Osteocyte (in vitro differentiated cells): ENCODE results near the gene SNTG2. TPM values are rescaled to one million over a fixed set of nuclear protein-coding genes. Genes with fewer than 3 reads are reported as not detected.

Source experiments
- DNase-seq: peaks from one replicate; pipeline ENCODE4 v3.0.0; 2021; ENCODE audit warnings: mixed read lengths; ENCODE audit not compliant: unreplicated experiment; ENCODE audit errors: extremely low spot score
- H3K27ac Mint-ChIP-seq: one replicate; pipeline ENCODE4 v1.8.0; 2021; ENCODE audit warnings: mild to moderate bottlenecking, mixed read lengths; ENCODE audit not compliant: unreplicated experiment
- H3K27me3 Mint-ChIP-seq: one replicate; pipeline ENCODE4 v1.8.0; 2021; ENCODE audit warnings: mixed read lengths; ENCODE audit not compliant: unreplicated experiment
- H3K36me3 Mint-ChIP-seq: one replicate; pipeline ENCODE4 v1.8.0; 2021; ENCODE audit warnings: mixed read lengths; ENCODE audit not compliant: unreplicated experiment
- H3K4me1 Mint-ChIP-seq: one replicate; pipeline ENCODE4 v1.8.0; 2021; ENCODE audit warnings: mixed read lengths; ENCODE audit not compliant: unreplicated experiment
- H3K4me3 Mint-ChIP-seq: one replicate; pipeline ENCODE4 v1.8.0; 2021; ENCODE audit warnings: mild to moderate bottlenecking, moderate library complexity, mixed read lengths; ENCODE audit not compliant: unreplicated experiment
- H3K9me3 Mint-ChIP-seq: one replicate; pipeline ENCODE4 v1.8.0; 2021; ENCODE audit warnings: mixed read lengths; ENCODE audit not compliant: unreplicated experiment
- CTCF ChIP-seq: fragments of 200-600 bp; sonication (generic); IDR thresholded peaks from 2 replicates; pipeline ENCODE4 v1.5.0; 2021; ENCODE audit warnings: antibody characterized with exemption, mild to moderate bottlenecking, moderate library complexity
- total RNA-seq: library from RNA; stranded (reverse); gene quantifications from 2 replicates; pipeline ENCODE4 v1.2.1, GENCODE V29; 2021

Gene SNTG2
- total RNA-seq, 1 donor from 2014 or later = not detected

- Mint-ChIP-seq H3K27me3 (no peaks in the 10 kb centered on the region), H3K36me3 (no peaks in the 10 kb centered on the region), H3K4me1 (no peaks in the 10 kb centered on the region), H3K9me3 (no peaks in the 10 kb centered on the region), H3K4me3 (no peak overlapping the region), H3K27ac (no peak overlapping the region)
- DNase-seq = peak; percentile 74
- TF ChIP-seq CTCF = no peak
Measured at GRCh38 chr2:1300284-1300683, 349.6 kb downstream of the SNTG2 start.

GRCh38 chr2:1301056-1301455 is 350.4 kb downstream of the SNTG2 start:
- Mint-ChIP-seq H3K4me3 (no peak overlapping the region), H3K36me3 (no peaks in the 10 kb centered on the region), H3K4me1 (no peaks in the 10 kb centered on the region), H3K27ac (no peak overlapping the region), H3K27me3 (no peaks in the 10 kb centered on the region), H3K9me3 (no peaks in the 10 kb centered on the region)
- DNase-seq = no peak
- TF ChIP-seq CTCF = no peak

GRCh38 chr2:1305342-1306013 is 354.8 kb downstream of the SNTG2 start:
- H3K27ac Mint-ChIP-seq = no peak overlapping the region
- H3K36me3 Mint-ChIP-seq = no peaks in the 10 kb centered on the region
- H3K4me3 Mint-ChIP-seq = no peak overlapping the region
- H3K9me3 Mint-ChIP-seq = no peaks in the 10 kb centered on the region
- DNase-seq = peak; percentile 34
- no peaks in the 10 kb centered on the region for H3K27me3 Mint-ChIP-seq
- TF ChIP-seq CTCF = no peak
- no peaks in the 10 kb centered on the region for H3K4me1 Mint-ChIP-seq

- no peak for TF ChIP-seq CTCF
- H3K36me3 Mint-ChIP-seq = no peaks in the 10 kb centered on the region
- no peaks in the 10 kb centered on the region for H3K9me3 Mint-ChIP-seq
- H3K27ac Mint-ChIP-seq = no peak overlapping the region
- DNase-seq = peak; percentile 76
- H3K27me3 Mint-ChIP-seq = no peaks in the 10 kb centered on the region
- no peak overlapping the region for H3K4me3 Mint-ChIP-seq
- H3K4me1 Mint-ChIP-seq = no peaks in the 10 kb centered on the region
Measured at GRCh38 chr2:1306014-1306686, 355.5 kb downstream of the SNTG2 start.

GRCh38 chr2:1306687-1307516 is 356.3 kb downstream of the SNTG2 start:
- Mint-ChIP-seq H3K9me3 (no peaks in the 10 kb centered on the region), H3K27me3 (no peaks in the 10 kb centered on the region), H3K36me3 (no peaks in the 10 kb centered on the region), H3K4me3 (no peak overlapping the region), H3K27ac (no peak overlapping the region), H3K4me1 (no peaks in the 10 kb centered on the region)
- no peak for TF ChIP-seq CTCF
- peak; percentile 78 for DNase-seq
